DMS 273 treated with DMSO at 0.1 percent for 48 hours (cell line): Measurements from ENCODE around the gene NCF2.

Source experiments
- DNase-seq: peaks from one replicate; lab custom pipeline; 2025; lab: John Stamatoyannopoulos, UW

Gene NCF2

DNA sequence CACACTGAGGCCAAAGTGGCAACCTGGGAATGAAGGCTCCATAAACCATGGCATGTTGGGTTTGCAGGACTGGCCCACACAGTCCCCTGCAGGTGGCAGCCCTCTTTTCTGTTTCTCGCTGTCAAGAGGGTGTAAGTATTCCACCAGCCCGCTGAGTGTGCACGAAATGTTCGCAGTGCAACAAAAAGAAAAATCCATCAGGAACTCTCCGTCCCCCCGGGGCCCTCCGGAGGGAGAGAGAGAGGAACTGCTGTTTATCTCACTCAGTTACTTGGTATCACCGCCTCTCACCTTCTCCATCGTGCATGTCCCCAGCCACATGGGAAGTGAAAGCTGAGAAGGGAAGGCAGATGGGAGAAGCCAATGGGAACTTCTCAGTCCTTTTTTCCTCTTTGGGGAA lies 38.3 kb downstream of the NCF2 start:
- DNase-seq: no peak

DNA sequence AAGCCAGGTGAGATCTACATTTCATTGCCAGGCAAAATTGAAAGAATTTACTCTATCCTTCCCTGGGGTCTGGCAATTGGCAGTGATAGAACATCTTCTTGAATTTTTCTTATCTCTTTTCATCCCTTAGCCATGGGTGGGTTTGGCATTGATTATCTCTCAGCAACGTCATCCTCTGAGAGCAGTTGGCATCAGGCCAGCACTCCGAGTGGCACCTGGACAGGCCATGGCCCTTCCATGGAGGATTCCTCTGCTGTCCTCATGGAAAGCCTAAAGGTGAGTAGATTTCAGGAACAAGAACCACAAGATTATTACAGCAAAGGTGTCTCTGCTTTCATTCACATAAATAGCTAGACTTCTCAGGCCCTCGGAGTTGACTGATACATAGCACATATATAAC lies 39.3 kb downstream of the NCF2 start:
- DNase-seq: no peak

GRCh38 chr1:183548116-183548515 lies 42.1 kb downstream of the NCF2 start:
- DNase-seq: no peak

- DNase-seq: no peak
These were observed 43.8 kb downstream of the NCF2 start for GRCh38 chr1:183546427-183546826.

GRCh38 chr1:183544598-183545297 lies 45.5 kb downstream of the NCF2 start:
- DNase-seq: peak; percentile 59

GRCh38 chr1:183543619-183544204 lies 46.5 kb downstream of the NCF2 start:
- peak; percentile 51 for DNase-seq

DNA sequence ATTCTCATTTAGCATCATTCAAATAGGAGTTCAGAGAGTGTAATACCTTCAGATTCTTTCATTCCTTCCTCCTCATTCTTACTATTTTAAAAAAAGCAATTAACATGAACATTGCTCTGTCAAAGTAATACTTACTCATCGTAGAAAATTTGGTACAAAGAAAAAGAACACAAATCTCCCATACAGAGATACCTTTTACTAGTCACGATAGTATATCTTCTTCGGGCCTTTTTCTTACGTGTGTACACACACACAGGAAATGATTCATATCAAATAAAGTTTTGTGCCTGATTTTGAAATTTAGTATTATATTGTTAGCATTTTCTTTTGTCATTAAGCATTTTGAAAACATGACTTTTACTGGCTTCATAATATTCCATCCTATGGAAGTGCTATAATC lies 52.9 kb downstream of the NCF2 start:
- DNase-seq: no peak

DNA sequence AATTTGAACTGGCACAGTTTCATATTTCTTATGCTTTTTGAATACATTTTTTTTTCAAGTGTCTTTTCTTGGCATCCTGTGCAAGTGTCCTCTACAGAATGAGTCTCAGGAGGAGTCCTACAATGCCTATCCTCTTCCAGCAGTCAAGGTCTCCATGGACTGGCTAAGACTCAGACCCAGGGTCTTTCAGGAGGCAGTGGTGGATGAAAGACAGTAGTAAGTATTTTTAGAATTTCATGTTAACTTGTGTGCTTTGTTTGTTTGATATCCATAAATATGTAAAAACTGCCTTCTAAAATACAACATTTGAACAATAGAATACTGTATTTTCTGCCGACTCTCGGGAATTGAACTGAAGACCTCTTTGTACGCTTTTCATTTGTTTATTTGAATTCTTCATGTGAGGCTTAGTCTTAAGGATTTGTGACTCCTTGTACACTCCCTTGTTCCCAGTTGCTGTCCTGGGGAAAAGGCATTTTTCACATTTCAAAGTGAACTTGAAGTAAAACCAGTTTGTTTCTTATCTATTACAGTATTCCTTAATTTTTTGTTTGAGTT lies 56.6 kb downstream of the NCF2 start:
- no peak for DNase-seq

- no peak for DNase-seq
These were observed 61.7 kb downstream of the NCF2 start for GRCh38 chr1:183528577-183528976.

DNA sequence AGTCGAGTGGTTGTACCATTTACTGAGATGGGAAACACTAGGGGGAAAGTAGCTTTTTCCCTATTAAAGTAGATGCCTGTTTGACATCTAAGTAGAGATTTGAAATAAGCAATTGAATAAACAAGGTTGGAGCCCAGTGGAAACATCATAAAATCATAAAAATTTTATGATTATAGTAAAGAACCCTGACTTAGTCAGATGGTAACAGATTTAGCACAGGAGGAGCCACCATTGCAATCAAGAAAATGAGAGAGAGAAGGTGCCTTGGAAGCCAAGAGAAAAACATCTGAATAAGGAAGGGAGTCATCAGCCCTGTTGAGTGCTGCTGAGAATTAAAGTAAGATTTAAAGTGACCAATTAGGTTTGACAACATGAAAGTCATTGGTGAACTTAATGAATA lies 68.2 kb downstream of the NCF2 start:
- no peak for DNase-seq

- no peak for DNase-seq
These were observed 69.9 kb downstream of the NCF2 start for GRCh38 chr1:183520379-183520778.

DNA sequence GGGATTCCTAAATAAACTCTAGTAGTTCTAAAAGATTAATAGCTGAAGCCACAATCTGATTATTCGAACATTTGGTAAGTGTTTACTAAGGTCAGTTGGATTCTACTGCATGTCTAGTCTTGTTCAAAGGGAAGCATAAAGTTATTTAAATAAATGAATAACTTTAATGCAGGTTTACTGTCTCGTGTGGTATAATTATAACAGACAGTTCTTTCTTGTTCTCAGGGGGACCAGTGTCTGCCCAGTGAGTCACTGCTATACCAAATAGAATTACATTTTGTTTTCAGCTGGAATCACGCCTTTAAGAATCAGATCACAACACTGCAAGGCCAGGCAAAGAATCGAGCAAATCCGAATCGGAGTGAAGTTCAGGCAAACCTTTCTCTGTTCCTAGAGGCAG lies 72.9 kb downstream of the NCF2 start:
- DNase-seq: no peak

GRCh38 chr1:183516725-183517124 lies 73.5 kb downstream of the NCF2 start:
- DNase-seq: no peak

GRCh38 chr1:183515002-183515689 lies 75.1 kb downstream of the NCF2 start:
- DNase-seq: no peak

DNA sequence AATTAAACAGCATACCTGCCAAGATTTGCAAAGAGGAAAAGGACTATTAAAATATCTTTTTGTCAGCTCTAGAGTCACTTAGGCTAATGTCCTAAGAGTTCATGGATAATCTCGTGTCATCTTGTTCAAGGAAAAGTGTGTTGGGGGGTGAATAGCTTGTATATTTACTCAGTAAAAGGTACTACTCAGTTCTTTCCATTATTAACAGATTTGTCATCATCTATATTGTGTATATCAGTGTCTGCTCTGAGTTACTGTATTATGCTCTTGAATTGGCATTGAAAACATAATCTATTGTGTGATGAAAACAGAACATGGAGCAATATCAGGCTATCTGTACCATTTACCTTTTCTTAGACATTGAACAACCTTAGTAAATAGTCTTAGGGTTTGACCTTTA lies 76.0 kb downstream of the NCF2 start:
- no peak for DNase-seq

- DNase-seq: no peak
These were observed 77.8 kb downstream of the NCF2 start for GRCh38 chr1:183512450-183512849.

DNA sequence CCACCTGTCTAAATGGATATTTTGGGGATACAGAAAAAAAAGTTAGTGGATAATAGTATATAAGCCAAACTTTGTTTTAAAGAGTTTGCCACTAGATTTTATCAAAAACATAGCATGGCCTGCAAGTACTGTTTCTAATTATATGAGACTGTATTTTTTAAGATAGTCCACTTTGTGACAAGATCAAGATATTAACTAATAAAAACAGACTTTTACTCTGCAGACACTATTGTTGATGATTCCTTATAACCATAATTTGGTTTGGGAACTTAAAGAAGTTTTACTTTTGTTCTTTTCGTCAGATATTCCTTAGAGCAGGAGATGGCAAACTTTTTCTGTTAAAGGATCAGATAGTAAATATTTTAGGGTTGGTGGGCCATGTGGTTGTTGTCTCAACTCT lies 81.6 kb downstream of the NCF2 start:
- no peak for DNase-seq

DNA sequence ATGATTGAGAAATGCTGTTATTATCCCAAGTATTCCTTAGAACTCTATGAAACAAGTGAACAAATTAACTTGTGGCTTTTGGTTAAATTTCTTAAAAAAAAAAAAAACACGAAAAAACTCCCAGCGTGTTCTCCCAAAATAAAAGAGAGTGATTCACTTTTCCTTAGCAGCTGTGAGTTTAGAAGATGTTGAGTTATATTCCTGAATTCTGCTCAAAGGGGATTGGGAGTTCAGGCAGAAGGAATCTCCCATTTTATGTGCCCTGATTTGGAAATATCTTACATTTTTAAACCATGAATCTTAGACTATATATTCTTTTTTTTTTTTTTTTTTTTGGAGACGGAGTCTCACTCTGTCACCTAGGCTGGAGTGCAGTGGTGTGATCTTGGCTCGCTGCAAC lies 83.7 kb downstream of the NCF2 start:
- no peak for DNase-seq
